A673 (cell line): ENCODE results near the gene EGFR. TPM values are rescaled to one million over a fixed set of nuclear protein-coding genes. Genes with fewer than 3 reads are reported as not detected.

Source experiments
- BruUV-seq: library from RNA; stranded (reverse); fragments of 400-500 nt; replicated peaks from 2 replicates; lab custom pipeline; 2021; lab: Mats Ljungman, UMichigan
- CTCF ChIA-PET: fragments of 300-600 bp; sonication (Branson Sonifier 250); formaldehyde crosslinking; loops from one replicate; lab custom pipeline; 2022; ENCODE audit warnings: antibody characterized with exemption; lab: Charles Lee
- POLR2A ChIA-PET: fragments of 300-600 bp; sonication (Branson Sonifier 250); formaldehyde crosslinking; loops from one replicate; lab custom pipeline; 2022; ENCODE audit warnings: antibody characterized with exemption; ENCODE audit not compliant: low non-redundant PET; lab: Charles Lee
- DNase-seq: peaks from one replicate; pipeline ENCODE4 v3.0.0-alpha.2; 2015; ENCODE audit warnings: low spot score
- H3K27ac ChIP-seq: fragments of 200-600 bp; sonication (generic); 2 replicates; pipeline ENCODE4 v1.5.1; 2016; ENCODE audit warnings: mixed run types, low read depth, mild to moderate bottlenecking, mixed read lengths, antibody characterized with exemption, low read length; ENCODE audit not compliant: poor library complexity, severe bottlenecking
- H3K27me3 ChIP-seq: fragments of 200-600 bp; sonication (generic); replicated peaks from 2 replicates; pipeline ENCODE4 v1.6.1; 2017; ENCODE audit warnings: mixed run types, low read depth, mild to moderate bottlenecking, mixed read lengths, antibody characterized with exemption, low read length; ENCODE audit not compliant: insufficient read depth, poor library complexity
- H3K36me3 ChIP-seq: fragments of 200-600 bp; sonication (generic); 2 replicates; pipeline ENCODE4 v1.6.1; 2016; ENCODE audit warnings: mixed run types, mild to moderate bottlenecking, mixed read lengths, antibody characterized with exemption, low read length; ENCODE audit not compliant: insufficient read depth, poor library complexity, severe bottlenecking
- H3K4me1 ChIP-seq: fragments of 200-600 bp; sonication (generic); 2 replicates; pipeline ENCODE4 v1.6.1; 2017; ENCODE audit warnings: mixed run types, mild to moderate bottlenecking, mixed read lengths, antibody characterized with exemption, low read length; ENCODE audit not compliant: insufficient read depth, poor library complexity, severe bottlenecking
- H3K4me3 ChIP-seq: fragments of 200-600 bp; sonication (generic); 2 replicates; pipeline ENCODE4 v1.5.1; 2016; ENCODE audit warnings: low read depth, mixed run types, mild to moderate bottlenecking, mixed read lengths, low read length; ENCODE audit not compliant: poor library complexity, severe bottlenecking
- H3K9me3 ChIP-seq: fragments of 200-600 bp; sonication (generic); 2 replicates; pipeline ENCODE4 v1.6.1; 2016; ENCODE audit warnings: mixed run types, low read depth, mild to moderate bottlenecking, mixed read lengths, antibody characterized with exemption, low read length; ENCODE audit not compliant: poor library complexity, severe bottlenecking
- CTCF ChIP-seq: fragments of 300-800, 200-600 bp; sonication (generic); conservative IDR thresholded peaks from 2 replicates; pipeline ENCODE4 v1.5.1; 2017; ENCODE audit warnings: low read depth, mild to moderate bottlenecking, antibody characterized with exemption, low read length, moderate library complexity, mixed read lengths
- EZH2 ChIP-seq: fragments of 200-600 bp; sonication (generic); IDR thresholded peaks from 2 replicates; pipeline ENCODE4 v1.6.1; 2017; ENCODE audit warnings: borderline replicate concordance, low read depth, mild to moderate bottlenecking, mixed read lengths, antibody characterized with exemption, low read length; ENCODE audit not compliant: poor library complexity, severe bottlenecking
- intact Hi-C: fragments of 100-400 bp; cut with micrococcal nuclease; formaldehyde crosslinking; loops from one replicate; pipeline ENCODE4 v1.10.0; 2022; ENCODE audit not compliant: unreplicated experiment
- total RNA-seq: library from RNA; stranded (reverse); gene quantifications from 2 replicates; pipeline ENCODE4 v1.2.3, GENCODE V29; 2021

Gene EGFR
- total RNA-seq, 1 experiment from 2014 or later: 0.84 TPM

- no peak overlapping the region for H3K4me3 ChIP-seq
- H3K36me3 ChIP-seq: no peaks in the 10 kb centered on the region
- no peaks in the 10 kb centered on the region for H3K27me3 ChIP-seq
- TF ChIP-seq EZH2 (no peak), CTCF (no peak)
- H3K27ac ChIP-seq: no peak overlapping the region
- CTCF ChIA-PET: no interaction called here
- BruUV-seq: no TSS peak
- intact Hi-C loops: no loop called here
- H3K9me3 ChIP-seq: no peaks in the 10 kb centered on the region
- H3K4me1 ChIP-seq: peaks cover 13% of the 10 kb centered on the region
- DNase-seq: no peak
- POLR2A ChIA-PET: no interaction called here
These were observed 172.5 kb downstream of the EGFR start for GRCh38 chr7:55191161-55191925.

- ChIA-PET POLR2A (no interaction called here), CTCF (interaction anchor here (0.6 to 0.7 kb wide), 2 partner anchors 35 to 289 kb away, joined by 4 read pairs; no protein-coding TSS in a partner anchor)
- no TSS peak for BruUV-seq
These were observed 173.3 kb downstream of the EGFR start for GRCh38 chr7:55191926-55192692.

More at GRCh38 chr7:55191926-55192692, 173.3 kb downstream of the EGFR start:
- intact Hi-C loops: no loop called here
- H3K4me3 ChIP-seq: no peak overlapping the region
- DNase-seq: no peak
- TF ChIP-seq EZH2 (no peak), CTCF (0 out of 2 replicates have a peak, but pooled peaks have one; percentile 10)
- no peak overlapping the region for H3K27ac ChIP-seq
- no peaks in the 10 kb centered on the region for H3K27me3 ChIP-seq
- H3K4me1 ChIP-seq: peaks cover 13% of the 10 kb centered on the region
- H3K36me3 ChIP-seq: no peaks in the 10 kb centered on the region
- no peaks in the 10 kb centered on the region for H3K9me3 ChIP-seq
